Liver (tissue), 9 donors: Measurements from ENCODE around the gene NCAM2. TPM values are rescaled to one million over a fixed set of nuclear protein-coding genes. Genes with fewer than 3 reads are reported as not detected.

ENCODE experiments used
- DNase-seq: peaks from one replicate; pipeline ENCODE4 v3.0.0-alpha.2; 2017; ENCODE audit warnings: low spot score
- H3K27ac ChIP-seq, 2 donors: one replicate each; pipeline ENCODE4 v1.7.0; 2013; ENCODE audit warnings: inconsistent platforms in 2 of 2, low read length in 2 of 2, control low read depth in 1 of 2, low read depth in 1 of 2, mild to moderate bottlenecking in 1 of 2
- H3K27me3 ChIP-seq, 4 donors: one replicate each; pipeline versions ENCODE4 v1.6.1 to v1.7.0; 2013; ENCODE audit warnings: low read length in 3 of 4, inconsistent platforms in 1 of 4, mild to moderate bottlenecking in 1 of 4, moderate library complexity in 1 of 4; ENCODE audit not compliant: control insufficient read depth in 4 of 4, insufficient read depth in 4 of 4
- H3K36me3 ChIP-seq, 4 donors: one replicate each; pipeline versions ENCODE4 v1.6.1 to v1.7.0; 2013; ENCODE audit warnings: low read length in 3 of 4, mild to moderate bottlenecking in 3 of 4, low read depth in 1 of 4, moderate library complexity in 1 of 4; ENCODE audit not compliant: control insufficient read depth in 4 of 4, insufficient read depth in 3 of 4
- H3K4me1 ChIP-seq, 4 donors: one replicate each; pipeline versions ENCODE4 v1.6.1 to v1.7.0; 2013; ENCODE audit warnings: low read length in 3 of 4, mild to moderate bottlenecking in 3 of 4, moderate library complexity in 1 of 4; ENCODE audit not compliant: control insufficient read depth in 4 of 4, insufficient read depth in 4 of 4
- H3K4me3 ChIP-seq, 3 donors: one replicate each; pipeline versions ENCODE4 v1.6.1 to v1.7.0; 2013; ENCODE audit warnings: low read length in 3 of 3, control low read depth in 1 of 3, low read depth in 1 of 3, mild to moderate bottlenecking in 1 of 3
- H3K9ac ChIP-seq, 2 donors: one replicate each; pipeline ENCODE4 v1.7.0; 2013; ENCODE audit warnings: low read length in 2 of 2, mild to moderate bottlenecking in 2 of 2, moderate library complexity in 2 of 2, control low read depth in 1 of 2, low read depth in 1 of 2
- H3K9me3 ChIP-seq, 4 donors: one replicate each; pipeline versions ENCODE4 v1.6.1 to v1.7.0; 2013; ENCODE audit warnings: low read length in 3 of 4; ENCODE audit not compliant: control insufficient read depth in 4 of 4
- ATF3 ChIP-seq: IDR thresholded peaks from 2 replicates; pipeline ENCODE4 v1.6.1; 2016; ENCODE audit warnings: antibody characterized with exemption
- CTCF ChIP-seq: fragments of 150-350 bp; IDR thresholded peaks from 2 replicates; pipeline ENCODE4 v1.5.1; 2017; ENCODE audit warnings: improper control_type of control experiment, low read depth, low read length; ENCODE audit not compliant: missing input control
- EGR1 ChIP-seq, 2 donors: IDR thresholded peaks; 2 replicates each; pipeline ENCODE4 v1.6.1; 2016 to 2018; ENCODE audit warnings: antibody characterized with exemption in 2 of 2, low read depth in 2 of 2
- FOXA1 ChIP-seq: IDR thresholded peaks from 2 replicates; pipeline ENCODE4 v1.6.1; 2016; ENCODE audit warnings: antibody characterized with exemption
- FOXA2 ChIP-seq: IDR thresholded peaks from 2 replicates; pipeline ENCODE4 v1.6.1; 2016; ENCODE audit warnings: antibody characterized with exemption
- GABPA ChIP-seq, 2 donors: IDR thresholded peaks in 1 of 2; conservative IDR thresholded peaks in 1 of 2; 2 replicates each; pipeline ENCODE4 v1.6.1; 2016; ENCODE audit warnings: antibody characterized with exemption in 2 of 2, mild to moderate bottlenecking in 1 of 2, moderate library complexity in 1 of 2
- HNF4G ChIP-seq: IDR thresholded peaks from 2 replicates; pipeline ENCODE4 v1.6.1; 2016; ENCODE audit warnings: antibody characterized with exemption
- JUND ChIP-seq, 2 donors: IDR thresholded peaks; 2 replicates each; pipeline ENCODE4 v1.6.1; 2016; ENCODE audit warnings: antibody characterized with exemption in 2 of 2
- NR2F2 ChIP-seq: IDR thresholded peaks from 2 replicates; pipeline ENCODE4 v1.6.1; 2016; ENCODE audit warnings: antibody characterized with exemption
- RAD21 ChIP-seq, 2 donors: IDR thresholded peaks; 2 replicates each; pipeline ENCODE4 v1.6.1; 2016; ENCODE audit warnings: antibody characterized with exemption in 2 of 2, mild to moderate bottlenecking in 2 of 2
- REST ChIP-seq: IDR thresholded peaks from 2 replicates; pipeline ENCODE4 v1.6.1; 2016; ENCODE audit warnings: antibody characterized with exemption, mild to moderate bottlenecking
- SP1 ChIP-seq: IDR thresholded peaks from 2 replicates; pipeline ENCODE4 v1.6.1; 2018; ENCODE audit warnings: antibody characterized with exemption, mild to moderate bottlenecking
- TAF1 ChIP-seq: conservative IDR thresholded peaks from 2 replicates; pipeline ENCODE4 v1.6.1; 2016; ENCODE audit warnings: antibody characterized with exemption, mild to moderate bottlenecking
- YY1 ChIP-seq: IDR thresholded peaks from 2 replicates; pipeline ENCODE4 v1.6.1; 2016; ENCODE audit warnings: antibody characterized with exemption, mild to moderate bottlenecking
- ZBTB33 ChIP-seq: IDR thresholded peaks from 2 replicates; pipeline ENCODE4 v1.6.1; 2016; ENCODE audit warnings: antibody characterized with exemption
- WGBS: extraction: QIAGEN DNeasy Blood & Tissue Kit; methylation state at CpG from one replicate; pipeline ENCODE4 v1.1.7; 2013; 5-methylcytosine and 5-hydroxymethylcytosine counted together
- polyA plus RNA-seq, 2 donors: library from polyadenylated mRNA; stranded (reverse) in 1 of 2; unstranded in 1 of 2; fragments of 200-250 nt in 1 of 2; fragments of >200 nt in 1 of 2; fragmentation: Nextera tagmentation in 1 of 2; extraction: Ambion mirVana in 1 of 2; gene quantifications; one replicate each; pipeline versions ENCODE4 v1.2.1 to v1.2.3, GENCODE V29; 2013 to 2015
- total RNA-seq, 2 donors: library from RNA; depleted of rRNA; stranded (reverse); fragments of >200 nt; gene quantifications; one replicate each; pipeline ENCODE4 v1.2.3, GENCODE V29; 2014
- donor health status: healthy.
- donor health status: healthy.
- donor health status: healthy.
- donor health status: healthy.
- donor health status: healthy.

Gene NCAM2
- total and polyA plus RNA-seq, 4 donors: 0.06 to 0.51 (median 0.24) TPM

- 68% methylated on average over 2 of the region's 2 CpGs for WGBS
- no peaks in the 10 kb centered on the region for H3K9me3 ChIP-seq
- H3K27me3 ChIP-seq: no peaks in the 10 kb centered on the region
- H3K27ac ChIP-seq: no peak overlapping the region
- H3K9ac ChIP-seq: no peak overlapping the region
- H3K36me3 ChIP-seq: no peaks in the 10 kb centered on the region
- H3K4me1 ChIP-seq: no peaks in the 10 kb centered on the region
- TF ChIP-seq EGR1 (IDR thresholded peaks at IDR 0.05; ENCODE audit: low read depth in 2 of 2) (no peak), RAD21 (IDR thresholded peaks at IDR 0.05) (no peak), JUND (IDR thresholded peaks at IDR 0.05) (no peak), SP1 (no peak), ATF3 (no peak), FOXA2 (no peak)
- H3K4me3 ChIP-seq: no peak overlapping the region
- DNase-seq: no peak
Measured at GRCh38 chr21:21052672-21053071, 54.5 kb downstream of the NCAM2 start.

- no peak overlapping the region for H3K4me3 ChIP-seq
- no peak overlapping the region for H3K27ac ChIP-seq
- H3K4me1 ChIP-seq: no peaks in the 10 kb centered on the region
- no peaks in the 10 kb centered on the region for H3K9me3 ChIP-seq
- no peak for TF ChIP-seq FOXA1
- WGBS: 71% methylated on average over 8 of the region's 8 CpGs
- H3K9ac ChIP-seq: no peak overlapping the region
- H3K27me3 ChIP-seq: no peaks in the 10 kb centered on the region
- no peaks in the 10 kb centered on the region for H3K36me3 ChIP-seq
- DNase-seq: no peak
Measured at GRCh38 chr21:21057349-21058062, 59.3 kb downstream of the NCAM2 start.

- 28% methylated on average over 1 of the region's 1 CpG for WGBS
- H3K36me3 ChIP-seq: no peaks in the 10 kb centered on the region
- DNase-seq: no peak
- no peaks in the 10 kb centered on the region for H3K9me3 ChIP-seq
- no peak overlapping the region for H3K9ac ChIP-seq
- no peak overlapping the region for H3K4me3 ChIP-seq
- TF ChIP-seq JUND (IDR thresholded peaks at IDR 0.05) (no peak), GABPA (IDR thresholded peaks at IDR 0.05 in 1 of 2, conservative IDR thresholded peaks at IDR 0.05 in 1 of 2) (no peak), ATF3 (no peak), NR2F2 (no peak), EGR1 (IDR thresholded peaks at IDR 0.05; ENCODE audit: low read depth in 2 of 2) (no peak), FOXA1 (no peak), HNF4G (no peak), CTCF (no peak)
- H3K4me1 ChIP-seq: no peaks in the 10 kb centered on the region
- H3K27ac ChIP-seq: no peak overlapping the region
- H3K27me3 ChIP-seq: no peaks in the 10 kb centered on the region
Measured at GRCh38 chr21:21063828-21064227, 65.6 kb downstream of the NCAM2 start.

DNA sequence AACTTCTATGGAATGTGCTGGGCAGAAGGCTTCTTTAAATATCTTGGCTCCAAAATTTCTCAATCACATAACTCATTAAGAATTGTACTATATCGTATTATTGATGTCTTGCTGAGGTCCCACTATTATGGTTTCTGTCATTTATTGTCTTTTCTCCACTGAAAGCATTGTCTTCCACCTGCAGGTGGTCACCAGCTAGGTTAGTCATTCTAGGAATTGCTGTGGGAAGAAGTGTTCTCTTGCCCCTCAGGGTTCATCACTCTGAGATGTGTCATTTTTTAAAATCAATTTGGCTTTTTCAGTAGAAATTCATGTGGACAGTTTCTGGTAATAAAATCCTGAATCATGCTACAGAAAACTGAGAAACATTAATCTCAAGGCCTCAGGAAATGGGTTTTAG, 66.1 kb downstream of the NCAM2 start:
- Histone ChIP-seq H3K9me3 (no peaks in the 10 kb centered on the region), H3K36me3 (no peaks in the 10 kb centered on the region), H3K4me1 (no peaks in the 10 kb centered on the region), H3K27ac (no peak overlapping the region), H3K9ac (no peak overlapping the region), H3K27me3 (no peaks in the 10 kb centered on the region), H3K4me3 (no peak overlapping the region)
- WGBS: 71% methylated on average over 1 of the region's 1 CpG
- no peak for DNase-seq
- TF ChIP-seq REST: no peak
- TF ChIP-seq NR2F2: no peak
- no peak for TF ChIP-seq SP1
- TF ChIP-seq TAF1: no peak
- no peak for TF ChIP-seq YY1
- no peak for TF ChIP-seq ZBTB33
- no peak for TF ChIP-seq FOXA1
- TF ChIP-seq ATF3: no peak
